ENCODE results near the gene BTBD2. TPM values are rescaled to one million over a fixed set of nuclear protein-coding genes. Genes with fewer than 3 reads are reported as not detected.

Gene BTBD2
- polyA plus RNA-seq (2013, experiment 1 of 2): 99.8 TPM
- polyA plus RNA-seq (2013, experiment 2 of 2): 78.9 TPM

GRCh38 chr19:2015608-2015950, at the start of gene BTBD2:
Gene BTBD2 (minus strand): TSS chr19:2015714. CDS start chr19:2015703, 11 bp downstream.
- Histone ChIP-seq H3K9me3 (ENCODE audit: control insufficient read depth, low read length) (no peaks in the 10 kb centered on the region), H3K27ac (ENCODE audit: low read depth, low read length, severe bottlenecking) (no peak within 1 kb of the TSS), H3K4me1 (ENCODE audit: control insufficient read depth, insufficient read depth, low read length, poor library complexity, severe bottlenecking) (peaks cover 9% of the 10 kb centered on the region), H3K4me3 (ENCODE audit: extremely low read depth, insufficient read depth, low read length, poor library complexity, severe bottlenecking) (peak within 1 kb of the TSS; percentile 55), H3K36me3 (ENCODE audit: control insufficient read depth, insufficient read depth, low read length) (peaks cover 22% of the 10 kb centered on the region)
- WGBS, 2 experiments (ENCODE audit: insufficient coverage in 2 of 2): no CpG with 5 or more reads among the region's 20 CpGs

DNA sequence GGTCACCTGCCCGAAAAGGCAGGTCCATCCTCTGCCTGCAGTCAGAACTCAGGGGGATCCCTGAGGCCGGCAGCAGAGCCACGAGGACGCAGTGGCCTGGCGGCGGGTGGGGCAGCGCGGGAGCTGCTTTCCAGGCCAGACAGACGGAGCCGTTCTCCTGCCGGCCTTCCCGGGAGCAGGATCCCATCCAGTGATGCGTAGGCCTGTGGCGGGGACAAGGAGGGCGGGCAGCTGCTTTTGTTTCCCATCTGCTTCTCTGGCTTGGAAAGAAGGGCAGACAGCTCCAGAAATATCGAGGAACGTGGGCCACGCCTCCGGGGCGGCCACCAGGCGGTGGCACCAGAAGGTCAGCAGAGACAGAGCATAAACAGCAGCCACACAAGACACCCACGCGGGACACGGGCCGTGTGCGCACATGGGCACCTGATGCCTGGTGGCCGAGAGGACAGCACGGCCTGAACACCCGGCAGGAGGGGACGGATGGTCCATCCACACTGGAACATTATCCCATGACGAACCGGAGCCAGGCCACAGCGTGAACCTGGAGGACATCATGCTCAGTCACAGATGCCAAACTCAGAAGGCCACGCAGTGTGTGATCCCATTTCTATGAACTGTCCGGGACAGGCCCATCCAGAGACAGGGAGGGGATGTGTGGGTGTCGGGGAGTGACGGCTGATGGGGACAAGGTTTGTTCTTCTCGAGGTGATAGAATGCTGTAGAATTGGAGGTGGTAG, 49.4 kb upstream of the BTBD2 start:
- Histone ChIP-seq H3K4me3 (ENCODE audit: extremely low read depth, insufficient read depth, low read length, poor library complexity, severe bottlenecking) (no peak overlapping the region), H3K9me3 (ENCODE audit: control insufficient read depth, low read length) (no peaks in the 10 kb centered on the region), H3K36me3 (ENCODE audit: control insufficient read depth, insufficient read depth, low read length) (no peaks in the 10 kb centered on the region), H3K27ac (ENCODE audit: low read depth, low read length, severe bottlenecking) (peak overlapping the region; percentile 41), H3K4me1 (ENCODE audit: control insufficient read depth, insufficient read depth, low read length, poor library complexity, severe bottlenecking) (peaks cover 14% of the 10 kb centered on the region)
- WGBS, 2 experiments (ENCODE audit: insufficient coverage in 2 of 2): 91 to 96% methylated on average over 35 to 38 of the region's 38 CpGs

DNA sequence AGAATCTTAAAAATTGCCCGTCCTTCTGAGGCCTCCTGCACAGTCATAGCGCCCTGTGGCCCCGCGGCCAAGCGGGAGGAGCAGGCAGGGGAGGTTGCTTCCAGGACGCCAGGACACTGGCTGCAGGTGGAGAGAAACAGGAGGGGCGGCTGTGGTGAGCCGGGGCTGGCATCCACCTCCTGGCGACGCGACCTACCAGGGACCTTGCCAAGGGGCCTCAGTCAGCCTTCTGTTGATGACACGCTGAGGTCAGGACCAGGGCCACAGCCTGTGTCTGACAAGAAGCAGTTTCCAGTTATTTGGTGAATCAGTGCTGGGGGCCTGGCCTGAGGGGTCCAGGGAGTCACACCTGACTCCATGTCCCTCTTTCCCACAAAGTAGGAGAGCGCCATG, 48.9 kb upstream of the BTBD2 start:
- Histone ChIP-seq H3K9me3 (ENCODE audit: control insufficient read depth, low read length) (no peaks in the 10 kb centered on the region), H3K36me3 (ENCODE audit: control insufficient read depth, insufficient read depth, low read length) (no peaks in the 10 kb centered on the region), H3K4me1 (ENCODE audit: control insufficient read depth, insufficient read depth, low read length, poor library complexity, severe bottlenecking) (peaks cover 20% of the 10 kb centered on the region), H3K4me3 (ENCODE audit: extremely low read depth, insufficient read depth, low read length, poor library complexity, severe bottlenecking) (no peak overlapping the region), H3K27ac (ENCODE audit: low read depth, low read length, severe bottlenecking) (no peak overlapping the region)
- 92 to 94% methylated on average over 11 to 12 of the region's 13 CpGs for WGBS, 2 experiments (ENCODE audit: insufficient coverage in 2 of 2)

DNA sequence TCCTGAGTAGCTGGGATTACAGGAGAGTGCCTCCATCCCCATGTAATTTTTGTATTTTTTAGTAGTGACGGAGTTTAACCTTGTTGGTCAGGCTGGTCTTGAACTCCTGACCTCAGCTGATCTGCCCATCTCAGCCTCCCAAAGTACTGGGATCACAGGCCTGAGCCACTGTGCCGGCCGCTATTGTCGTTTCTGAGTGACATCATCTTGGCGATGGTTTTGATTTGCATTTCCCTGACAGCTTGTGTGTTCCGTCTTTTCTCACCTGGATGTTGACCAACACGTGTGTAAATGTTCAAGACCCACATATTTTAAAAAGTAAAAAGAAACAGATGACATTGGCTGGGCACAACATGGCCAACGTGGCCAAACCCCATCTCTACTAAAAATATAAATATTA, 48.3 kb upstream of the BTBD2 start:
- WGBS, 2 experiments (ENCODE audit: insufficient coverage in 2 of 2): 95 to 97% methylated on average over 6 of the region's 8 CpGs
- Histone ChIP-seq H3K9me3 (ENCODE audit: control insufficient read depth, low read length) (no peaks in the 10 kb centered on the region), H3K27ac (ENCODE audit: low read depth, low read length, severe bottlenecking) (no peak overlapping the region), H3K36me3 (ENCODE audit: control insufficient read depth, insufficient read depth, low read length) (no peaks in the 10 kb centered on the region), H3K4me3 (ENCODE audit: extremely low read depth, insufficient read depth, low read length, poor library complexity, severe bottlenecking) (no peak overlapping the region), H3K4me1 (ENCODE audit: control insufficient read depth, insufficient read depth, low read length, poor library complexity, severe bottlenecking) (peaks cover 25% of the 10 kb centered on the region)

DNA sequence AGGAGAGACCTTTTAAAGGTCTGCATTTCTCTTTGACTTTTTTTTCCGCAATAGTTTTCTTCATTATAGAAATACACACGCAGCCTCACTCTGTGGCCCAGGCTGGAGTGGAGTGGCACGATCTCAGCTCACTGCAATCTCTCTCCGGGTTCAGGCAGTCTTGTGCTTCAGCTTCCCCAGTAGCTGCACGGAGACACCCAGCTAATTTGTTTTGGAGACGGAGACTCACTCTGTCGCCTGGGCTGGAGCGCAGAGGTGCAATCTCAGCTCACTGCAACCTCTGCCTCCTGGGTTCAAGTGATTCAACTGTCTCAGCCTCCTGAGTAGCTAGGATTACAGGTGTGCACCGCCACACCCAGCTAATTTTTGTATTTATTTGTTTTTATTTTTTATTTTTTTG, 47.3 kb upstream of the BTBD2 start:
- H3K4me1 ChIP-seq (ENCODE audit: control insufficient read depth, insufficient read depth, low read length, poor library complexity, severe bottlenecking): peaks cover 36% of the 10 kb centered on the region
- WGBS, 2 experiments (ENCODE audit: insufficient coverage in 2 of 2): 90 to 93% methylated on average over 8 of the region's 9 CpGs
- H3K27ac ChIP-seq (ENCODE audit: low read depth, low read length, severe bottlenecking): no peak overlapping the region
- no peaks in the 10 kb centered on the region for H3K9me3 ChIP-seq (ENCODE audit: control insufficient read depth, low read length)
- no peak overlapping the region for H3K4me3 ChIP-seq (ENCODE audit: extremely low read depth, insufficient read depth, low read length, poor library complexity, severe bottlenecking)
- no peaks in the 10 kb centered on the region for H3K36me3 ChIP-seq (ENCODE audit: control insufficient read depth, insufficient read depth, low read length)

DNA sequence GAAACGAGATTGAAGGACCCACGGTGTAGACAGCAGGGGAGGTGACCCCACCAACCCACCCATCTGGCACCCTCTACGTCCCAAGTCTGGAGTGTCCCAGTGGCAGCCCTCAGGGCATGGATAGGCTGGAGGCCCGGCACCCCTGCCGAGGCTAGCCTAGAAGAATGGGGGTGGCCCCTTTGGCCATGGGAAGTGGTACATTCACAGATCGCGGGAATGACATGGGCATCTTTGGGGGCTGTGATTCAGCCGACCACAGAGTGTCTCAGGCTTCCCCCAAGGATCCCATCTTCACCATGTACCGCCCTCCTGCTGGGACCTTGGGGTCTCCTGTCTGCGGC, 46.8 kb upstream of the BTBD2 start:
- Histone ChIP-seq H3K27ac (ENCODE audit: low read depth, low read length, severe bottlenecking) (no peak overlapping the region), H3K36me3 (ENCODE audit: control insufficient read depth, insufficient read depth, low read length) (no peaks in the 10 kb centered on the region), H3K4me1 (ENCODE audit: control insufficient read depth, insufficient read depth, low read length, poor library complexity, severe bottlenecking) (peaks cover 38% of the 10 kb centered on the region), H3K4me3 (ENCODE audit: extremely low read depth, insufficient read depth, low read length, poor library complexity, severe bottlenecking) (peak overlapping the region; percentile 60), H3K9me3 (ENCODE audit: control insufficient read depth, low read length) (no peaks in the 10 kb centered on the region)
- WGBS, 2 experiments (ENCODE audit: insufficient coverage in 2 of 2): 80 to 93% methylated on average over 9 to 10 of the region's 10 CpGs

- WGBS, 2 experiments (ENCODE audit: insufficient coverage in 2 of 2): 7% methylated on average over 38 to 46 of the region's 50 CpGs
- Histone ChIP-seq H3K4me3 (ENCODE audit: extremely low read depth, insufficient read depth, low read length, poor library complexity, severe bottlenecking) (peak overlapping the region; percentile 60), H3K9me3 (ENCODE audit: control insufficient read depth, low read length) (no peaks in the 10 kb centered on the region), H3K36me3 (ENCODE audit: control insufficient read depth, insufficient read depth, low read length) (no peaks in the 10 kb centered on the region), H3K27ac (ENCODE audit: low read depth, low read length, severe bottlenecking) (peak overlapping the region; percentile 97), H3K4me1 (ENCODE audit: control insufficient read depth, insufficient read depth, low read length, poor library complexity, severe bottlenecking) (peaks cover 38% of the 10 kb centered on the region)
Measured at GRCh38 chr19:2061495-2062388, 46.2 kb upstream of the BTBD2 start.

GRCh38 chr19:2060884-2061494, 45.5 kb upstream of the BTBD2 start:
- Histone ChIP-seq H3K27ac (ENCODE audit: low read depth, low read length, severe bottlenecking) (peak overlapping the region; percentile 97), H3K9me3 (ENCODE audit: control insufficient read depth, low read length) (no peaks in the 10 kb centered on the region), H3K36me3 (ENCODE audit: control insufficient read depth, insufficient read depth, low read length) (no peaks in the 10 kb centered on the region), H3K4me3 (ENCODE audit: extremely low read depth, insufficient read depth, low read length, poor library complexity, severe bottlenecking) (peak overlapping the region; percentile 60), H3K4me1 (ENCODE audit: control insufficient read depth, insufficient read depth, low read length, poor library complexity, severe bottlenecking) (peaks cover 42% of the 10 kb centered on the region)
- WGBS, 2 experiments (ENCODE audit: insufficient coverage in 2 of 2): 0 to 1% methylated on average over 34 to 45 of the region's 55 CpGs

GRCh38 chr19:2059422-2060201, 44.1 kb upstream of the BTBD2 start:
- peaks cover 44% of the 10 kb centered on the region for H3K4me1 ChIP-seq (ENCODE audit: control insufficient read depth, insufficient read depth, low read length, poor library complexity, severe bottlenecking)
- no peak overlapping the region for H3K4me3 ChIP-seq (ENCODE audit: extremely low read depth, insufficient read depth, low read length, poor library complexity, severe bottlenecking)
- WGBS, 2 experiments (ENCODE audit: insufficient coverage in 2 of 2): 69 to 70% methylated on average over 11 to 22 of the region's 24 CpGs
- no peaks in the 10 kb centered on the region for H3K36me3 ChIP-seq (ENCODE audit: control insufficient read depth, insufficient read depth, low read length)
- no peaks in the 10 kb centered on the region for H3K9me3 ChIP-seq (ENCODE audit: control insufficient read depth, low read length)
- peak overlapping the region; percentile 97 for H3K27ac ChIP-seq (ENCODE audit: low read depth, low read length, severe bottlenecking)
